Umbilical cord (tissue), 2 donors: Measurements from ENCODE around the gene SNX20. TPM values are rescaled to one million over a fixed set of nuclear protein-coding genes. Genes with fewer than 3 reads are reported as not detected.

ENCODE experiments used
- DNase-seq: peaks from one replicate; pipeline ENCODE4 v3.0.0-alpha.2; 2015; ENCODE audit warnings: low spot score
- total RNA-seq: library from RNA; depleted of rRNA; stranded (reverse); fragments of >200 nt; gene quantifications from one replicate; pipeline ENCODE4 v1.2.3, GENCODE V29; 2014; ENCODE audit warnings: low replicate concordance; ENCODE audit not compliant: insufficient read depth

The SNX20 gene
- total RNA-seq, 1 donor from 2014 or later: 1.2 TPM

DNA sequence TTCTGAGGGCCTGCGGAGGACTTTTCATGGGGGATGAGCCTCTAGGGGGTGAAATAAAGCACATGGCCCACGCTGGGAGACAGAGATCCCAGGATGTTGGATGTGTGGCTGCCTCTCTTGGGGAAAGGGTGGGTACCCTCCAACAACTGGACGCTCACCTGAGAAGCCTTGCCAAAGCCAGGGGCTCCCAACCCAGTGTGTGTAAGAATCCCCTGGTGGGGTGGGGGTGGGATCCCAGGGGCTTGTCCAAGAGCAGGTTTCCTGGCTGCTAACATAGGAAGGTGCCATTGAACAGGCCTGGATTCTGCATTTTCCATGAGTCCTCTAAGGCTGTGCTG lies 587 bp downstream of the SNX20 start:
- DNase-seq: no peak

DNA sequence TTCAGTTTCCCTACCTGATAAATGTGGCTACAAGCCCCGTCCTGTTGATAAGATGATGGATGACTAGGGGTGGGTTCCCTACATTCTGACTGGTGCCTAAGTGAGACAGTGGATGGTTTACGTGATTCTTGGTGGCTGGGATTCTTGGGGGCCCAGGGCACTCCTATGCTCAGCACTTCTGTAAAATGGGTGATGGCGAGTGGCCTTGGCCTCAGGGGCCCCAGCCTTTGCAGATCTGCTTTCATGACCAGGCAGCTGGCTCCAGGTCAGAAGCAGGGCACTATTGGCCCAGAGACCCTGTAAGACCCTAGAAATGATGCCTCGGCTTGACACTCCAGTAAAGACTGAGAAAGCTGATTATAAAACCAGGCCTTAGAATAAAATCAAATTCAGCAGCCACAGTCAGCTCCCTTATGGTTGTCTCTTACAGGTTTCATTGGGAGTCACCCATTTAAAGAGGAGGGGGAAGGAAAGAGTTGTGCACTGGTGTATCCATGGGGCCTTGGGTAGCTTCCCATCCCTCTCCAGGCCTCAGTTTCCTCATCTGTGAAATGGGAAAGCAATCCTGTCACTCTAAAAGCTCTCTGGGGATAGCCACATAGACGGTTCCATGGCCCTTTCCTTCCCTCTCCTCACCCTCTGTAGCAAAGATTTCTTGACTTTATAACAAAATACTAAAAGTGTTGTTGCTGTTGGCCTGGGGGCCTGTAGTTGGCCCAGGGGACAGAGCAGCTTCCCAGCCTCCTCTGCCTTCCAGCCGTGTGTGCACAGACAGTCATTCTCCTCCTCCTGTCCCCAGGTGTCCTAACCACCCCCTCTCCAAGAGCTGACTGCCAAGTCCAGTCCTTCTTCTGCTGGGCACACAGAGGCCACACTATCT lies 1.2 kb downstream of the SNX20 start:
- DNase-seq: no peak

DNA sequence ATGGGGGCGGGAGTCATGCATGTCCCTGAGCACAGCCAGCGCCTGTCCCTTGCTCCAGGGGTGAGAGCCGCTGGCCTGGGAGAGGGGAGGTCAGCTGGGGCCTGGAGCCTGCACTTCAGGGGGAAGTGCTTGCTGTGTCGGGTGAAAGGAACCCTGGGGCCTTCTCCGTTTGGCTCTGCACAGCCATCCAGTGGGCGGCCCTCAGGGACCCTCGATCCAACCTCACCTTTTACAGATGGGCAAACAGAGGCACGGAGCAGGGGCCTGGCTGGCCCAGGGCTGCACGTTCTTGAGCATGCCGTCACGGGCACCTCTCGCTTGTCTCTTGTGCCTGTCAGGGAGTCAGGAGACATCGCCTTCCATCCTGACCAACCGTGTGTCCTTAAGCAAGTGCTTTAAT lies 1.8 kb downstream of the SNX20 start:
- no peak for DNase-seq

- no peak for DNase-seq
Observed at GRCh38 chr16:50678531-50678930, 2.6 kb downstream of the SNX20 start.

DNA sequence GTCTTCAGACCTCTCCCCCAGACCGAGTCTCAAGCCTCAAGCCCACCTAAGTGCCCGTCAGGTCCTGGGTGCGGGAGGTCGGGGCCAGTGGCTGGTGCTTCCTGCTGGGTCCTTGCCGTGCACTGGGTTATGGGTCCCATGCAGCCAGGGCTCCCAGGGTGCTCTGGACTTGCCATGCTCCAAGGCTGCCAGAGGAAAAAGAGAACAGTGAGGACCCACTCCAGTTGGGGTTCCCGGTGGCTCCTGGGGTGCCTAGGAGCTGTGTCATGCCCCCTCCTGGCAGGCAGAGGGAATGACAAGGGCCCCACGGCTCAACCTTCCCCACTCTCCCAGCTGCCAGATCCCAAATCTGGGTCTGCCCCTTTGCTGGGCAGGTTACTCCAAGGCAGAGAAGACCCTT lies 3.8 kb downstream of the SNX20 start:
- no peak for DNase-seq

- no peak for DNase-seq
Observed at GRCh38 chr16:50676684-50677225, 4.4 kb downstream of the SNX20 start.

- DNase-seq: no peak
Observed at GRCh38 chr16:50675686-50676610, 5.2 kb downstream of the SNX20 start.

DNA sequence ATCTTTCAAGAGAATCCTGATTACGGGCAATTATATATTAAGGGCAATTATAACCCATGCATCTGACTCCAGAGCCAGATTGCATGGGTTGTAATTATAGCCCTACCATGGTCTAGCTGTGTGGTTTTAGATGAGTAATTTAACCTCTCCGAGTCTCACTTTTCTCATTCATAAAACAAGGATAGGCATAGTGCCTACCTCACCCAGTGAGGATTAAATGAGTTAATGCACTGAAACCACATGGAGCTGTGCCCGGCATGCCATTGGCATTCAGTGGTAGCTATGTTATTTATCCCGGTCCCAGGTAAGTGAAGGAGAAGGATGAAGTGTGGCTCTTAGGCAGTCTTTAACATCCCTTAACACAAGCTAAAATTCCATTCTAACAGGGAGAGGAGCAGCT lies 6.3 kb downstream of the SNX20 start:
- DNase-seq: no peak

DNA sequence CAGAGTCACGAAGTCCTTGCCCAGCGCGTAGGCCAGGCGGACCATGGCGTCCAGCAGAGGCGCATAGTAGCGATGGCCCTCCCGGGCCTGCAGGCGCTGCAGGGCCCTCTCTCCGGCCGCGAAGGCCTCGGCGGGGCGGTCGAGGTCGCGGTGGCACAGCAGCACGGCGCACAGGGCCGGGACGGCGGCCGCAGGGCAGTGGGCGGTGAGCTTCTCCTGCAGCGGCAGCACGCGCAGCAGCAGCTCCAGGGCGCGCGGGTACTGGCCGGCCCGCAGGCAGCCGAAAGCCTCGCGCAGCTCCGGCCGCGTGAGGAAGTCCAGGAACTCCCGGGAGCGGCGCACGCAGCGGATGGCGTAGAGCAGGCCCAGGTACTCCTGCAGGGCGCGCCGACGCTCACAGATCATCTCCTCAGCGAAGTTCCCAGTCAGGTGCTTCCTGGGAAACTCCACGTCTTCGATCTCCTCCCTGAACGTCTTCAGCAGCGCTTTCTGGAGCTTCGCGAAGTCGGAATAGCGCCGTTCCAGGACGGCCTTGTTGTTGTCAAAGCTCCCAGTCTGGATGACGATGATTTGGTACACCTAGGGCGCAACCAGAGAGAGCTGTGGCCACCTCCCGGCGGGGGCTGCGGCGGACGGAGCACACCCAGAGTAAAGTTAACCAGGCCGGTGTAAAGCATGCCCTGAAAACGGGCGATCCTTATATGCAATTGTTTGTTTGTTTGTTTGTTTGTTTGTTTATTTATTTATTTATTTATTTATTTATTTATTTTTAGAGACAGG lies 7.4 kb downstream of the SNX20 start:
- no peak for DNase-seq

DNA sequence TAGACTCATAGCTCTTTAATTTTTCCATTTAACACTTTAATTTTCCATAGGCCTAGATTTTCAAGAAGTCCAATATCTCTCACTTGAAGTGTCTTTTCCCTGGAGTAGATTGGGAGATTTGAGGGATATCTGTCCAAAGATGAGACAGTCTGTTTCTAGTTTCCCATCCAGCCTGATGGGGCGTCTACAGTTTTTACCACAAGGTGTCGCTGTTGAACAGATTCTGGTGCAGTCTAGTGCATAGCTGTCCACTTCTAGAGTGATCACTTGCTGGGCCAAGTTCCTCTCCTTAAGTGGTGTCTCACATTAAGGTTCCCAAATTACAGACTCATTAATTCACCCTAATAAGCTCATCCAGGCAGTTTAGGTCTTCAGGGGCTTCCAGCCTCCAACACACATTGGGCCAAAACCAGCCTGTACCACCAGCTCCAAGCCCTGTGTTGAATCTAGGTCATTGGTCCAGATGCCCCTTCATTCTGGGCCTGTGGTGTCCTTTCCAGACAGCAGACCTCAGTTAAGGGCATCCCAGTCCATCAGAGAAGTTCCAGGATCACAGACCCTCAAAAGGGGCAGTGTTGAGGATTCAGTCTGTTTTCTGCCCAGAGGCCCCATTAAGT lies 9.4 kb downstream of the SNX20 start:
- DNase-seq: no peak

GRCh38 chr16:50670476-50670875 lies 10.6 kb downstream of the SNX20 start:
- no peak for DNase-seq

DNA sequence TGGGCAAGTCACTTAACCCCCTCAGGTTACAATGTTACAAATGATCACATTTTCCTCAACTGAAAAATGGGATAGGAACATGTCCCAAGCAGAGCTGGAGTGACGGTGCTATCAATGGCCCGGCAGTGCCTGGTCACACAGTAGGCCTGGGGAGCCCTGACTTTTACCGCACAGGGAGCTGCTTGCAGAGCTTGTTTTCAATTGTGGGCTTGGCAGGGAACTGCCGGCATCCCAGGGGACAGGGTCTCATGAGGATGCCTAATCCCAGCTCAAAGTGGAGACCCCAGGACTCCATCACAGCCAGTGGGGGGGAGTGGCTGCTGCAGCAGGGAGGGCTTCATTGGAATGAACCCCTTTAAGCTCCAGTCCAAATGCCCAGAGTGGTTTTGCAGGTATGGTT lies 11.4 kb downstream of the SNX20 start:
- no peak for DNase-seq

- DNase-seq: no peak
Observed at GRCh38 chr16:50668368-50669008, 12.6 kb downstream of the SNX20 start.

DNA sequence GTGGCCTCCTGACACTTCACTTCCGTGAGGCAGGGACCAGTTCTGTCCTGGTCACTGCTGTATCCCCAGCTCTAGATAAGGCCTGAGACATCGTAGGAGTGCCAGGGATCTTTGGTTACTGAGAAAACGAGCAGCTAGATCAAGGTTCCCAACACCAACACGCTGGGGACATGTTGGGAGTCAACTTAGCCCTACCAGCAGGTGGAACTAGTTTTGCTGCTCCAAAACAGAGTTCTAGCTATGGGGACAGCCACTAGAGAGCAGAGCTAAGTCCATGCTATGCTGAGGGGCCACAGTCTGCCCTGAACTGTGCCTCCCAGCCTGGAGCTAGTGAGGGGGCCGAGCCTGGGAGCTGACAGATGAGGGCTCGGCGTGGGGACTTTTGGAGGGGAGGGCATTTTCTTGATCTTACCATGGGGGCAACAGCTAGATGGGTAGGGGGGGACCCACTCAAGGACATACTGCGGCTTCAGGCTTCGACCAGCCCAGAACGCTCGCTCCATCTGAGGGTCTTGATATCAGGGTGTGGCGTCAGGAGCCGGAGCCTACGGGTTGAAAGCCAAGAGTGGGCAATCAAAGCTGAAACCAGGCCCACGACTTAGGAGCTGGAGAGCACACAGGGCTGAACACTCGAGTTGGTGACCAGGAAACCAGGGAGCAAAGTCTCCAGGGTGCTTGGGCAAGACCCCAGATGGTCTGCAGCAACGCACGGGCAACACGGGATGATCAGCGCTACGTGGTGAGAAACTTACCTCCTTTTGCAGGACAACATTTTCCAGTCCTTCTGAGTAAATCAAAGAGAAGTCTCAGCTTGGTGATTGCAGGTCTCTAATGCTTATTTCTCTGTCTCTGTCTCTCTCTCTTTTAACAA lies 13.4 kb downstream of the SNX20 start:
- DNase-seq: no peak

DNA sequence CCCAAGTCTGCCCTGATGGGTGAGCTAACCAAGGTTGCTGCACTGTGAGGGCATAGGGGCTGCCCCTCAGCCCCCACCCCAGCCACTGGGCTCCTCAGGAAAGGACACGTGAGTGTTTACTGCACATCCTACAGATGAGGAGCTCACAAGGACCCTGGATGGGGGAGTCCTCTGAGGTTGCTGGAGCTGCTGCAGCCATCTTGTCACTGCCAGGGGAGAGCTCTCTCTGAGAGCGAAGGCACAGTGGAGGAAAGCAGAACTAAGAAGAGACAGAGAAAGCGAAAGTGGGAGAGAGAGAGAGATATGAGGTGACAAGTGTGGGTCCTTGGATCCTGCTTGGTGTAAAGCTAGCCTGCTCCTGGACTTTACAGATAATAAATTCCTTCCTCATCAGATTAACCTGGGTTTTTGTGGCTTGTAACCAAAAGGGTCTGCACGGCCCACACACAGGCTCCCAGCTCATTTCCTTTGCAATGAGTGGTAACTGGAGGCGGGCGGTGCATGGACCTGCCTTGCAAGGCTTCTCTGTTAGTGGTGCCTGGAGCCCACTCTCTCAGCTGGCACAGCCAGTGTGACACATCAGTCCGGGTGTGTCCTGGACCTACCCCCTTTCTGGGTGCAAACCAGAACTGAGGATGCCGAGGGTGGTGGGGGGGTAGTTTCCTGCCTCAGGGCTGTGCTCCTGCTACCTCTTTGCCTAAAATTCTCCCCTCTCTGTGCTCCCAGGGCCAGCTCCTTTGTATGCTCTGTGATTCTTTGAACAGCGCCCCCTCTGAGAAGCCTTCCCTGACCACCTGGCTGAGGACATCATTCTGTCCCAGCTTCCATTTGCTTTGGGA lies 14.2 kb downstream of the SNX20 start:
- DNase-seq: no peak

DNA sequence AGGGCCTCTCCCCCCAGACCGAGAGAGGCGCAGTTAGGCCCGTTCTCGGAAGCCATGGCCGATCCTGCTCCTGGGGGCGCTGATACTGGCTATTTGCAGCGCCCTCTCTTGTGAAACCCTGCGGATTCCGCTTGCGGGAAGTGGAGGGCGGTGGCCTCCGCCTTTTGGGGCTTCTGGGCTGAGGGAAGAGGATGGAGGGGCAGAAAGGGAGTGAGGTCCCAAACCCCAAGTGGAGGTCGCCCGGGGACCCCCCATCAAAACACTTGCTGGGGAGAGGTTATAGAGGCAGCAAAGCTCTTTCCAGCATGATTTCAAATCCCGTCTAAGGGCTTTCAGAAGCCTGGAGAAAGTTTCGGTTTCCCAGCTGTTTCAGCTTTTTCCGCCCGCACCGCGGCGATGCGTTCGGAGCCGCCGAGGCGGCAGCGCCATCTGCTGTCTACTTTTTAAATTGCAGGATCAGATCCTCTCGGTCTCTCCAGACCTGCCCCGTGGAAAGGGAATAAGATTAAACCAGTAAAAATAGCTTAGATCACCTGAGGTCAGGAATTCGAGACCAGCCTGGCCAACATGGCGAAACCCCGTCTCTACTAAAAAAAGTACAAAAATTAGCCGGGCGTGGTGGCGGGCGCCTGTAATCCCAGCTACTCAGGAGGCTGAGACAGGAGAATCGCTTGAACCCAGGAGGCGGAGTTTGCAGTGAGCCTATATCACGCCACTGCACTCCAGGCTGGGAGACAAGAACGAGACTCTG lies 15.8 kb downstream of the SNX20 start:
- DNase-seq: peak; percentile 84

DNA sequence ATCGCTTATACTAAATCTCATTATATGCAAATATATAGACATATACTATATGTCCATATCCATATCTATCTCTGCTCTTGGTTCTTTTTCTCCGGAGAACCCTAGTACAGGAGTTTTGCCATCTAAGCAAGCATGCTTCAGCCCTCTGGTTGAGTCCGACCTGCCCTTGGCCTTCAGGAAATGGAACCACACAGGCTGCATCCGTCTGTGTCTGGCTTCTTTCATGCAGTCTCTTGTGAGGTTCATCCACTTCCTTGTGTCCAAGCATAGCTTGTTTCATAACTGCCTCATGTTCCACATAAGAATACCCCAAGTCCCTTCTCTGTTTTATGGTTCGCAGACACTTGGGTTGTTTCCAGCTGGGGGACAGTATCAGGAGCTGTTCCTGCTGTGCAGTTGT lies 16.8 kb downstream of the SNX20 start:
- DNase-seq: no peak

GRCh38 chr16:50662306-50662940 lies 18.7 kb downstream of the SNX20 start:
- DNase-seq: no peak
